Transverse colon (tissue), 3 donors: Measurements from ENCODE around the gene NUAK2.

ENCODE experiments used
- CTCF ChIP-seq, 5 experiments: fragments of 200-600 bp in 3 of 5; fragments of 450-650 bp in 2 of 5; sonication (generic) in 3 of 5; IDR thresholded peaks; 1 replicate in 2 of 5; 2 replicates in 3 of 5; pipeline ENCODE4 v1.5.1; 2016 to 2017; ENCODE audit warnings: antibody characterized with exemption in 5 of 5, inconsistent platforms in 3 of 5, mild to moderate bottlenecking in 2 of 5, moderate library complexity in 1 of 5
- POLR2A ChIP-seq: fragments of 450-650 bp; IDR thresholded peaks from one replicate; pipeline ENCODE4 v1.6.1; 2016; ENCODE audit warnings: antibody characterized with exemption, mild to moderate bottlenecking, moderate library complexity

- no peak for TF ChIP-seq CTCF (IDR thresholded peaks at IDR 0.05)
- TF ChIP-seq POLR2A, result no peak
Observed at GRCh38 chr1:205275916-205276688, 45.4 kb downstream of the NUAK2 start.
